GM23338 (cell line): ENCODE measurements around the gene EFEMP1. TPM values are rescaled to one million over a fixed set of nuclear protein-coding genes. Genes with fewer than 3 reads are reported as not detected.

Source experiments
- ATAC-seq: fragments of 200-7000 bp; cut with Tn5 transposase; 3 replicates; pipeline ENCODE4 v1.9.1; 2020
- DNase-seq: peaks from one replicate; pipeline ENCODE4 v3.0.0-alpha.2; 2015; ENCODE audit warnings: low spot score
- H2AFZ ChIP-seq: fragments of 200-600 bp; sonication (generic); 2 replicates; pipeline ENCODE4 v1.8.0; 2016; ENCODE audit warnings: antibody characterized with exemption, mild to moderate bottlenecking, moderate library complexity
- H3F3A ChIP-seq: fragments of 200-600 bp; sonication (generic); replicated peaks from 2 replicates; pipeline ENCODE4 v1.8.0; 2017; ENCODE audit warnings: antibody characterized with exemption, mixed run types, low read depth
- H3K27ac ChIP-seq: fragments of 200-600 bp; sonication (generic); 2 replicates; pipeline ENCODE4 v1.6.1; 2016; ENCODE audit warnings: low read depth
- H3K27me3 ChIP-seq: fragments of 200-600 bp; sonication (generic); 2 replicates; pipeline ENCODE4 v1.8.0; 2016; ENCODE audit warnings: mild to moderate bottlenecking, mixed run types, moderate library complexity; ENCODE audit not compliant: insufficient read depth
- H3K36me3 ChIP-seq: fragments of 200-600 bp; sonication (generic); 2 replicates; pipeline ENCODE4 v1.8.0; 2016; ENCODE audit warnings: mild to moderate bottlenecking; ENCODE audit not compliant: insufficient read depth
- H3K4me1 ChIP-seq: fragments of 200-600 bp; sonication (generic); 2 replicates; pipeline ENCODE4 v1.8.0; 2016; ENCODE audit warnings: mild to moderate bottlenecking, moderate library complexity; ENCODE audit not compliant: insufficient read depth
- H3K4me2 ChIP-seq: fragments of 200-600 bp; sonication (generic); 2 replicates; pipeline ENCODE4 v1.7.1; 2017; ENCODE audit warnings: mixed run types
- H3K4me3 ChIP-seq: fragments of 200-600 bp; sonication (generic); 2 replicates; pipeline ENCODE4 v1.6.1; 2016; ENCODE audit warnings: mixed run types
- H3K79me2 ChIP-seq: fragments of 200-600 bp; sonication (generic); replicated peaks from 2 replicates; pipeline ENCODE4 v1.8.0; 2017; ENCODE audit warnings: mild to moderate bottlenecking; ENCODE audit not compliant: insufficient read depth
- H3K9me2 ChIP-seq: fragments of 200-600 bp; sonication (generic); 2 replicates; pipeline ENCODE4 v1.8.0; 2017; ENCODE audit not compliant: insufficient read depth
- H4K20me1 ChIP-seq: fragments of 200-600 bp; sonication (generic); replicated peaks from 2 replicates; pipeline ENCODE4 v1.8.0; 2017; ENCODE audit warnings: mild to moderate bottlenecking; ENCODE audit not compliant: insufficient read depth
- H3K27ac Mint-ChIP-seq: 2 replicates; pipeline ENCODE4 v1.8.0; 2020; ENCODE audit warnings: inconsistent platforms, mild to moderate bottlenecking, moderate library complexity, mixed read lengths
- H3K27me3 Mint-ChIP-seq: 3 replicates; pipeline ENCODE4 v1.8.0; 2022; ENCODE audit warnings: low read depth, mild to moderate bottlenecking, moderate library complexity, mixed read lengths, inconsistent platforms; ENCODE audit not compliant: insufficient read depth, poor library complexity
- H3K36me3 Mint-ChIP-seq: 3 replicates; pipeline ENCODE4 v1.8.0; 2021; ENCODE audit warnings: low read depth, mild to moderate bottlenecking, inconsistent platforms, moderate library complexity, mixed read lengths
- H3K4me1 Mint-ChIP-seq: 3 replicates; pipeline ENCODE4 v1.8.0; 2020; ENCODE audit warnings: mild to moderate bottlenecking, inconsistent platforms, mixed read lengths
- H3K4me3 Mint-ChIP-seq: 3 replicates; pipeline ENCODE4 v1.8.0; 2021; ENCODE audit warnings: moderate library complexity, mild to moderate bottlenecking, inconsistent platforms, mixed read lengths
- H3K9me3 Mint-ChIP-seq: 3 replicates; pipeline ENCODE4 v1.8.0; 2020; ENCODE audit warnings: moderate library complexity, mild to moderate bottlenecking, inconsistent platforms, mixed read lengths
- ETS1 ChIP-seq: IDR thresholded peaks from 2 replicates; pipeline ENCODE4 v1.6.1; 2016; ENCODE audit warnings: antibody characterized with exemption
- NANOG ChIP-seq: IDR thresholded peaks from 2 replicates; pipeline ENCODE4 v1.6.1; 2016; ENCODE audit warnings: antibody characterized with exemption, borderline replicate concordance
- POLR2AphosphoS5 ChIP-seq: IDR thresholded peaks from 2 replicates; pipeline ENCODE4 v1.6.1; 2016; ENCODE audit warnings: antibody characterized with exemption, low read depth
- REST ChIP-seq: IDR thresholded peaks from one replicate; pipeline ENCODE4 v1.6.1; 2018; ENCODE audit warnings: antibody characterized with exemption; ENCODE audit not compliant: unreplicated experiment
- STAT1 ChIP-seq: IDR thresholded peaks from one replicate; pipeline ENCODE4 v1.6.1; 2016; ENCODE audit warnings: antibody characterized with exemption; ENCODE audit not compliant: unreplicated experiment
- ZNF114 ChIP-seq: fragments of 250-450 bp; sonication (Bioruptor Pico); IDR thresholded peaks from 2 replicates; pipeline ENCODE4 v1.5.0; 2020; ENCODE audit warnings: mild to moderate bottlenecking, moderate library complexity
- ZNF462 ChIP-seq: fragments of 250-450 bp; sonication (Bioruptor Pico); IDR thresholded peaks from 2 replicates; pipeline ENCODE4 v1.5.0; 2020; ENCODE audit warnings: mild to moderate bottlenecking, moderate library complexity
- polyA plus RNA-seq: library from polyadenylated mRNA; unstranded; fragments of >200 nt; fragmentation: Nextera tagmentation; extraction: Ambion mirVana; gene quantifications from 2 replicates; pipeline ENCODE4 v1.2.1, GENCODE V29; 2016
- total RNA-seq: library from RNA; depleted of rRNA; stranded (reverse); fragments of >200 nt; shearing (Covaris generic); gene quantifications from 2 replicates; pipeline ENCODE4 v1.2.3, GENCODE V29; 2014

Gene EFEMP1
- total and polyA plus RNA-seq, 2 experiments from 2014 or later, result 12.6 to 22.5 TPM

GRCh38 chr2:55888936-55889335 is 34.6 kb downstream of the EFEMP1 start:
- Mint-ChIP-seq H3K4me3 (no peak overlapping the region), H3K9me3 (no peaks in the 10 kb centered on the region), H3K27me3 (peaks cover 4% of the 10 kb centered on the region), H3K36me3 (no peaks in the 10 kb centered on the region), H3K4me1 (peaks cover 12% of the 10 kb centered on the region; the same call in 2 of the 3 replicates), H3K27ac (no peak overlapping the region)
- no peak overlapping the region for H3K27ac ChIP-seq
- no peak for TF ChIP-seq ZNF114 (CRISPR knock-in tag)
- no peak for TF ChIP-seq STAT1
- no peak for TF ChIP-seq POLR2AphosphoS5
- TF ChIP-seq ZNF462 (CRISPR knock-in tag), result no peak
- TF ChIP-seq REST, result no peak
- no peak for TF ChIP-seq ETS1
- TF ChIP-seq NANOG, result no peak
- no peak overlapping the region for H2AFZ ChIP-seq
- DNase-seq (no peak), ATAC-seq (no peak)
- H3K27me3 ChIP-seq, result no peaks in the 10 kb centered on the region
- no peaks in the 10 kb centered on the region for H3K79me2 ChIP-seq
- H4K20me1 ChIP-seq, result no peaks in the 10 kb centered on the region
- H3F3A ChIP-seq, result no peaks in the 10 kb centered on the region
- H3K36me3 ChIP-seq, result no peaks in the 10 kb centered on the region; the same call in 1 of the 2 replicates
- no peaks in the 10 kb centered on the region for H3K9me2 ChIP-seq
- no peaks in the 10 kb centered on the region for H3K4me1 ChIP-seq
- H3K4me3 ChIP-seq, result no peak overlapping the region
- H3K4me2 ChIP-seq, result no peak overlapping the region
